ENCODE data around the gene SCPEP1. TPM values are rescaled to one million over a fixed set of nuclear protein-coding genes. Genes with fewer than 3 reads are reported as not detected.

The SCPEP1 gene
- total and polyA plus RNA-seq, 2 donors from 2014 or later: 64.0 to 130 TPM

DNA sequence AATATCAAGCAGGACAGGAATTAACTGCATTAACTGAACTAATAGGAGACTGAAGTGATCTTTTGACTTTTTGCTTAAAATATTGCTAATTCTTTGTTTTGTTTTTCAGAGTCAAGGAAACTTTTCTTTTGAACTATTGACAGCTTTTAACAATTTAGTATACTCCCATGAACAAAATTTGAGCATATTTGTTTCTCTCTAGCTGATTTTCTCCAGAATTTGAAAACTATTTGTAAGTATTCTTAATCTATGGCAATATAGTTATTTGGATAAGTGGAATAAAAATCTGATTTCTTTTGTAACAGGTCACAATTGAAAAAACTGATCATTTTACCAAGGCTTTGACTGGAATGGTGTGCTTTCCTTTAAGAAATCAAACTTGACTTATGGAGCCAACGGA, 7.0 kb upstream of the SCPEP1 start:
- no peak overlapping the region for H3K27ac ChIP-seq (ENCODE audit: low read depth in 2 of 2, low read length in 2 of 2)
- H3K9me3 ChIP-seq (ENCODE audit: control insufficient read depth in 2 of 3, insufficient read depth in 1 of 3, low read length in 3 of 3): no peaks in the 10 kb centered on the region
- no peaks in the 10 kb centered on the region for H3K36me3 ChIP-seq (ENCODE audit: control insufficient read depth in 2 of 3, insufficient read depth in 3 of 3, low read length in 3 of 3)
- TF ChIP-seq, protein P1, sequence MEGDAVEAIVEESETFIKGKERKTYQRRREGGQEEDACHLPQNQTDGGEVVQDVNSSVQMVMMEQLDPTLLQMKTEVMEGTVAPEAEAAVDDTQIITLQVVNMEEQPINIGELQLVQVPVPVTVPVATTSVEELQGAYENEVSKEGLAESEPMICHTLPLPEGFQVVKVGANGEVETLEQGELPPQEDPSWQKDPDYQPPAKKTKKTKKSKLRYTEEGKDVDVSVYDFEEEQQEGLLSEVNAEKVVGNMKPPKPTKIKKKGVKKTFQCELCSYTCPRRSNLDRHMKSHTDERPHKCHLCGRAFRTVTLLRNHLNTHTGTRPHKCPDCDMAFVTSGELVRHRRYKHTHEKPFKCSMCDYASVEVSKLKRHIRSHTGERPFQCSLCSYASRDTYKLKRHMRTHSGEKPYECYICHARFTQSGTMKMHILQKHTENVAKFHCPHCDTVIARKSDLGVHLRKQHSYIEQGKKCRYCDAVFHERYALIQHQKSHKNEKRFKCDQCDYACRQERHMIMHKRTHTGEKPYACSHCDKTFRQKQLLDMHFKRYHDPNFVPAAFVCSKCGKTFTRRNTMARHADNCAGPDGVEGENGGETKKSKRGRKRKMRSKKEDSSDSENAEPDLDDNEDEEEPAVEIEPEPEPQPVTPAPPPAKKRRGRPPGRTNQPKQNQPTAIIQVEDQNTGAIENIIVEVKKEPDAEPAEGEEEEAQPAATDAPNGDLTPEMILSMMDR (IDR thresholded peaks at IDR 0.05; ENCODE audit: borderline replicate concordance, extremely low read depth, insufficient read depth): no peak
- H3K27me3 ChIP-seq (ENCODE audit: control insufficient read depth, insufficient read depth, low read length): no peaks in the 10 kb centered on the region
- intact Hi-C loops (cut with DNase I): no loop called here
- no peak overlapping the region for H3K4me3 ChIP-seq (ENCODE audit: low read length in 3 of 3)
- no peaks in the 10 kb centered on the region for H3K4me1 ChIP-seq (ENCODE audit: control insufficient read depth in 2 of 3, insufficient read depth in 2 of 3, low read depth in 1 of 3, low read length in 3 of 3)
- FAIRE-seq (no peak), DNase-seq (no peak)
- no peak overlapping the region for H3K9ac ChIP-seq (ENCODE audit: low read length in 3 of 3)

DNA sequence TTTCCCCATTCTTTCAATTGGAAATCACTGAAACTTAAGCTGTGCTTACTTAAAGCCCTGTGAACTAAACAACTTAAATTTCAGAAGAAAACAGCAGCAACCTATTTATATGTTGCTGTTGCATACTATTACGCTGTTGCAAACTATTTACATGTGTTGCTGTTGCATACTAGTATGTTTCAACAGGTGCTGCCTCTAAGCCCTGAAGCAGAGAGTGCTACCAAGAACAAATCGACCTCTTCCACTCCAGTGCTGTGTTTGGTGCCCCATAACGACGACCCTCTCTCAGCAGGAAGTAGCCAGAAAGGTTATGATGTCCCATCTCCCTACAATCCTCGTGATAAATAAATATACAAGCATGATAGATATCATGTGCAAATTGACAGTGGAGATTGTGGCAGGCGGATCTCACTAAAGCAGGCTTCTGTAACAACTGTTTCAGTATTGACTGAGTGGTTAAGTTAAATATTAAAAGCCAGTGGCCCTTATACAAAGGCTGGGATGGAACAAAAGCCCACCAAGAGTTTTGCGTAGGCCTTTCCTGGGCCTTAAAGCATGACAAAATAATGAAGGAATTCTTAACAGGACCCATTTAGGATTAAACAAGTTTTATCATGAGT, 5.7 kb upstream of the SCPEP1 start:
- TF ChIP-seq, protein P1 (IDR thresholded peaks at IDR 0.05; ENCODE audit: borderline replicate concordance, extremely low read depth, insufficient read depth): no peak
- Histone ChIP-seq H3K9ac (ENCODE audit: low read length in 3 of 3) (no peak overlapping the region), H3K4me1 (ENCODE audit: control insufficient read depth in 2 of 3, insufficient read depth in 2 of 3, low read depth in 1 of 3, low read length in 3 of 3) (peaks cover 0 to 3% (median 0%) of the 10 kb centered on the region in 3 donors), H3K4me3 (ENCODE audit: low read length in 3 of 3) (no peak overlapping the region), H3K36me3 (ENCODE audit: control insufficient read depth in 2 of 3, insufficient read depth in 3 of 3, low read length in 3 of 3) (no peaks in the 10 kb centered on the region), H3K9me3 (ENCODE audit: control insufficient read depth in 2 of 3, insufficient read depth in 1 of 3, low read length in 3 of 3) (no peaks in the 10 kb centered on the region), H3K27me3 (ENCODE audit: control insufficient read depth, insufficient read depth, low read length) (no peaks in the 10 kb centered on the region), H3K27ac (ENCODE audit: low read depth in 2 of 2, low read length in 2 of 2) (no peak overlapping the region)
- intact Hi-C loops (cut with DNase I): no loop called here
- no peak for DNase-seq
- FAIRE-seq: no peak

DNA sequence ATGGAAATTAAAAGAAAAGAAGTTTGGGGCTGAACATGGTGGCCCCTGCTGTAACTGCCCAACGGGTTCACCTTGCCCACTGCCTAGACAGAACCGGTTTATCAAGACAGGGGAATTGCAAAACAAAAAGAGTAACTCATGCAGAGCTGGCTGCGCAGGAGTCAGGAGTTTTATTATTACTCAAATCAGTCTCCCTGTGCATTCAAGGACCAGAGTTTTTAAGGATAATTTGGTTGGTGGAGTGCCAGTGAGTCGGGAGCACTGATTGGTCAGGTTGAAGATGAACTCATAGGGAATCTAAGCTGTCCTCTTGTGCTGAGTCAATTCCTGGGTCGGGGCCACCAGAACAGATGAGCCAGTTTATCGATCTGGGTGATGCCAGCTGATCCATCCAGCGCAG, 4.4 kb upstream of the SCPEP1 start:
- Histone ChIP-seq H3K4me1 (ENCODE audit: control insufficient read depth in 2 of 3, insufficient read depth in 2 of 3, low read depth in 1 of 3, low read length in 3 of 3) (peaks cover 0 to 6% (median 4%) of the 10 kb centered on the region in 3 donors), H3K27me3 (ENCODE audit: control insufficient read depth, insufficient read depth, low read length) (no peaks in the 10 kb centered on the region), H3K36me3 (ENCODE audit: control insufficient read depth in 2 of 3, insufficient read depth in 3 of 3, low read length in 3 of 3) (no peaks in the 10 kb centered on the region), H3K9ac (ENCODE audit: low read length in 3 of 3) (no peak overlapping the region), H3K4me3 (ENCODE audit: low read length in 3 of 3) (no peak overlapping the region), H3K27ac (ENCODE audit: low read depth in 2 of 2, low read length in 2 of 2) (no peak overlapping the region), H3K9me3 (ENCODE audit: control insufficient read depth in 2 of 3, insufficient read depth in 1 of 3, low read length in 3 of 3) (no peaks in the 10 kb centered on the region)
- TF ChIP-seq, protein P1 (IDR thresholded peaks at IDR 0.05; ENCODE audit: borderline replicate concordance, extremely low read depth, insufficient read depth): no peak
- intact Hi-C loops (cut with DNase I): no loop called here
- DNase-seq (peak in 3 of 5 donors; percentile 19 to 65 (median 52)), FAIRE-seq (no peak)

DNA sequence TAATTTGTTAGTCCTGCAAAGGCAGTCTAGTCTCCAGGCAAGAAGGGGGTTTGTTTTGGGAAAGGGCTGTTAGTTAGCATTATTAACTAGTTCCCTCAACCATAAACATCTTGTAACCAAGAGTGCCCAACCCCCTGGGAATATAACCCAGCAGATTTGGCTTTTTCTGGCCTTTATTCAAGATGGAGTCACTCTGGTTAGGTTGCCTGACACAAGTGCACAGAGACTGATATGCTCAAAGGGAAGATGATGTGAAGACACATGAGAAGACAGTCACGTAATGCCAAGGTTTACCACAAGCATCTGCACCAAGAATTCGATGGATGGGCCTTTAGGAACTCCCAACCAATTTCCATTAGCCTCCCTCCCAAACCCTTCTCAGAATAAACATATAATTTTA, 3.9 kb upstream of the SCPEP1 start:
- Histone ChIP-seq H3K4me3 (ENCODE audit: low read length in 3 of 3) (no peak overlapping the region), H3K27me3 (ENCODE audit: control insufficient read depth, insufficient read depth, low read length) (no peaks in the 10 kb centered on the region), H3K9ac (ENCODE audit: low read length in 3 of 3) (no peak overlapping the region), H3K36me3 (ENCODE audit: control insufficient read depth in 2 of 3, insufficient read depth in 3 of 3, low read length in 3 of 3) (no peaks in the 10 kb centered on the region), H3K27ac (ENCODE audit: low read depth in 2 of 2, low read length in 2 of 2) (no peak overlapping the region), H3K4me1 (ENCODE audit: control insufficient read depth in 2 of 3, insufficient read depth in 2 of 3, low read depth in 1 of 3, low read length in 3 of 3) (peaks cover 0 to 12% (median 10%) of the 10 kb centered on the region in 3 donors), H3K9me3 (ENCODE audit: control insufficient read depth in 2 of 3, insufficient read depth in 1 of 3, low read length in 3 of 3) (no peaks in the 10 kb centered on the region)
- TF ChIP-seq, protein P1 (IDR thresholded peaks at IDR 0.05; ENCODE audit: borderline replicate concordance, extremely low read depth, insufficient read depth): no peak
- intact Hi-C loops (cut with DNase I): no loop called here
- FAIRE-seq (no peak), DNase-seq (no peak)
